HG02943 (cell line): Measurements from ENCODE around the gene NTNG1.

Source experiments
- ATAC-seq: cut with Tn5 transposase; IDR thresholded peaks from one replicate; pipeline ENCODE4 v1.9.1; 2021; ENCODE audit warnings: mild to moderate bottlenecking, low read depth, moderate library complexity; ENCODE audit not compliant: unreplicated experiment

Gene NTNG1

GRCh38 chr1:107315652-107316051 lies 174.8 kb downstream of the NTNG1 start:
- ATAC-seq, result no peak

- ATAC-seq, result no peak
Measured at GRCh38 chr1:107318932-107319331, 178.1 kb downstream of the NTNG1 start.

DNA sequence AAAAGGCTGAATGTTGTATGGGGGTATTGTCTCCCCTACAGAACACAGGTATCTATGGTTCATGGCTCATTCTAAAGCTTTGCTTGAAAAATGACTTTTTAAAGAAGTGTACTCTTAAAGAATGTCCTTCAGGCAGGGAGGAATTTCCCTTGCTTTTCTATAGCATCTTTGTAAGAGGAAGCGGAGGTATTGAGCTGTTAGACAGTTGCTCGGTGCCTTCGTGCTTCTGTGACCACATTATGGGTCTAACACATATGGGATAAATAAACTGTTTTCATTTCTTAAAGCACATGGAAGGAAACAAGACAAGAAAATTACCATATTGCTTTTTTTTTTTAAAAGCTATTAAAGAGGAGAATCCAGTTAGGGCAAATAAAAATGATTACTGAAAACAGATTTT lies 182.9 kb downstream of the NTNG1 start:
- ATAC-seq, result no peak

DNA sequence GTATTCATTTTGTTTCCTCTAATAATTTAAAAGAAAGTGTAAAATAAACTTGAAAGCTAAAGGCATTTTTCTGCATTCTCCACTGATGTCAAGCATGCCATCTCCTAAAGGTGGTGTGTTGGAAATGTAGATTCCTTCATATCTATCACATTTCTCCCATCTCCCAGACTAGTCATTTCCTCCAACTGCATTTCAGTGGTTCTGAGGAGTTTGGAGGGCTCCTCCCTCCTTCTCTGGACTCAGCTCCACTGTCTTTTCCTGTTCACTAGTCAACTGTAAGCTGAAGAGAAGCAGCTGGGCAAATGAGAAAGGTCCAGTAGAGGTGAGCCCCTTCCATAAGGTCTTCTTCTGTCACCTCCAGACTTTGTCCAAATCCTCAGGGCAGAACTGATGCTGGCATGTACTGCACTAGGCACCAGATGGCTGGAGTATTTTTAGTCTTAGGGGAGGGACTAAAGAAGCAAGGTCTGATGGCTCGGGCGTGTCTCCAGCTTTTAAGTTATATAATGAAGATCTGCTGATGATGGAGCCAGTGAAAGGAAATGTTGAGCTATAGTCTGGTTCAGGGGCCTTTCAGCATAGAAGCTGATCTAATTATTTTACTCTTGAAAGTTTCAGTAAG lies 186.1 kb downstream of the NTNG1 start:
- no peak for ATAC-seq

- no peak for ATAC-seq
Measured at GRCh38 chr1:107327446-107327845, 186.6 kb downstream of the NTNG1 start.

- ATAC-seq, result no peak
Measured at GRCh38 chr1:107328087-107328486, 187.2 kb downstream of the NTNG1 start.

DNA sequence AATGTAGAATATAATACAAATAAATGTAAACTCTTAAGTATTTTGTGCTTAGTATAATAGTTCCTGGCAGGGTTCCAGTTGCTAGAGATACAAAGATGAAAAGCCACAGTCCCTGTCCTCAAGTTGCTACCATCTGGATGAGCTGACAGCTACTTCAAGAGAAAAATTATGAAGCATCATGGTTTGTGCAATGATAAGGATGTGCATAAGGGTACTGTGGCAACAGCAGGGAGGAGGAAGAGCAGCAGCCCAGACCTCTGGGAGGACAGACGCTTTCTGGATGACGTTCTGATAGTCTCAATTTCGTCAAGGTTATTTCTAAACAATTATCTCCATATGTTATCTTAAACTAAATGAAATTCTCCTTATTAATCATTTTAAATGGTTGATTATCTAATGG lies 198.9 kb downstream of the NTNG1 start:
- ATAC-seq, result no peak

GRCh38 chr1:107342316-107342715 lies 201.5 kb downstream of the NTNG1 start:
- no peak for ATAC-seq

GRCh38 chr1:107342768-107343167 lies 201.9 kb downstream of the NTNG1 start:
- no peak for ATAC-seq

DNA sequence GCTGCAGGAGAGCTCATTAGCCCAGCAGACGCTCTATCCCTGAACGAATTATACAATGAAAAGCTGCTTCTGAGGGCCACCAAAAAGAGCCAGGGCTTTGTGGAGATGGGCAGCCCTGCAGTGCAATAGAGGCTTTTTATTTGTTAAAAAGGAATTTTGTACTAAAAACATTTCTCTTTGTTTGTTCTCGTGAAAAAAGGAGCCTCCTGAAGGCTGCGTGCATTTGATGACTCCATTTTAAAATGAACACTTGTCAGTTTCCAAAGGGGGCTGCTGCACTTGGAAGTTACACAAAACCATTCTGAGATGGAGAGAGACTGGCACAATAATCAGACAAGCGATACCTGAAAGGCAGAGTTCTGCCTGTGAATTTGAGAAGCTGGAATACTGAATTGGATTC lies 202.8 kb downstream of the NTNG1 start:
- no peak for ATAC-seq

- ATAC-seq, result no peak
Measured at GRCh38 chr1:107344268-107344760, 203.5 kb downstream of the NTNG1 start.

- ATAC-seq, result no peak
Measured at GRCh38 chr1:107344836-107345235, 204.0 kb downstream of the NTNG1 start.

DNA sequence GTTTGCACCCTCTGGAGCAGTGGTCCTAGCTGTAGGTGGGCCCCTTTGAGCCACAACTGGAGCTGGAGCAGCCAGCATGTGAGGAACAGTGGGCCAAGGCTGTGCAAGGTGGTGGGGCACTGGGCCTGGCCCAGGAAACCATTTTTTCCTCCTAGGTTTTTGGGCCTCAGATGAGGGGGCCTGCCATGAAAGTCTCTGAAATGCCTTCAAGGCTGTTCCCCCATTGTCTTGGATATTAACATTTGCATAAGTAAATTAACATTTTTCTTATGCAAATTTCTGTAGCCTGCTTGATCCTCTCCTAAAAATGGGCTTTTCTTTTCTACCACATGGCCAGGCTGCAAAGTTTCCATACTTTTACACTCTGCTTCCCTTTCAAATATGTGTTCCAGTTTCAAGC lies 212.0 kb downstream of the NTNG1 start:
- ATAC-seq, result no peak

GRCh38 chr1:107357376-107357775 lies 216.5 kb downstream of the NTNG1 start:
- no peak for ATAC-seq

DNA sequence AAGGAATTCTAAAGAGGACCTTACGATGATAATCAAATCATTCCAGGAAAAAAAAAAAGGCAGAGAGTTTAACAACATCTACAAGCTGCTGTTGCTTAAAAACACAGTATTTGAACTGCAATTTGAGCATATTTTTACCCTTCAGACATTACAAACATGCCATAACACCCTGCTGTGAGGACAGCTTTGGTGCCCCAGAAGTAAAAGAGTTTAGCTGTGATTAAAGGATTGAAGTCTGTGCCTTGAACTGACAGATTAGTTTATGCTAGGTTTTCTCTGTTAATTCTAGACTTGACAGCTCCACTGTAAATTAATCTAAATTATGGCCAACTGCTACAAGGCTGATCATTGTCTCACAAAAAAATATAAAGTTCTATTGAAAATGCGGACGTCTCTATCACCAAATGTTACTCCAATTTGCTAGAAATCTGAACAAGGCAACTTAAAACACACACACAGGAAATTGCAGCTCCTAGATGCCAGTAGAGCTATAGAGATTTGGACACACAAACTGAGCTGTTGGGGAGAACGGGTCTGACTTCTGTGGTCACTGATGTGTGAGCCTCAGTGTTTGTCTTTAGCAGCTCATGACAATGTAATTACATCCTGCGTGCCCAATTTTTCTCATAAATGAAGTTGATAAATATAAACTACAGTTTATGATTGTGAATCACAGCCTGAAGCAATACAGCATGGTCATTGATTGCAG lies 217.9 kb downstream of the NTNG1 start:
- no peak for ATAC-seq

DNA sequence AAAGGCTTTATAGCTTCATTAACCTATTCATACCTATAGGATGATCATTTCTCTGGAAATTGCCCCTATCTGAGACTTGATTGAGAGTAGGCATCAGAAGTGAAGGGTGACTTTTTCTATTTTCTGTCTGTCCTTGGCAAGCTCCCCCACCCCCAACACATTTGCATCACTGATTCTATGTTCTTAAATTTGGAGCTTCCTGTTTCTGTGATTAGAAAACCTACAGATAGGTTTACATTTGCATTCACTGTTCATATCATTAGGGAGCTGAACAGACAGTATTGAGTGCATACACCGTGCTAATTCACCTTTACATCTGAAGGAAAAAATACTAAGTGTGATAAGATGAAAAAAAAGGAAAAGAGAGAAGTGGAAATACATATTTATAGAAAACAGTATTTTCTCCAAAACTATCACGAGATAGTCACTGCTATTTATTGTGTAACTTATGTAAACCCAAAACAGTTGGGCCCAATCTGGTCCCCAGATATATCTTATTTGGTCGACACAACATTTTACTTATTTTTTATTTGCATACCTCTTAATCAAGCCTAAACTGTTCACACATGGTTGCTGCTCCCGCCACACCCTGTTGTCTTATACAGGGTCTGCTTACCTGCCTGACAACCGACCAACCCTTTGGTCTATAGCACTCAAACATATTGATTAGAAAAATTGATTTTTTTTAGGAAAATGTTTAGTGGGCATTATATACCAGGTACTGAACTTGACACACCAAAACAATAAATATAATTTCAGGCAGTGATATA lies 218.8 kb downstream of the NTNG1 start:
- no peak for ATAC-seq

DNA sequence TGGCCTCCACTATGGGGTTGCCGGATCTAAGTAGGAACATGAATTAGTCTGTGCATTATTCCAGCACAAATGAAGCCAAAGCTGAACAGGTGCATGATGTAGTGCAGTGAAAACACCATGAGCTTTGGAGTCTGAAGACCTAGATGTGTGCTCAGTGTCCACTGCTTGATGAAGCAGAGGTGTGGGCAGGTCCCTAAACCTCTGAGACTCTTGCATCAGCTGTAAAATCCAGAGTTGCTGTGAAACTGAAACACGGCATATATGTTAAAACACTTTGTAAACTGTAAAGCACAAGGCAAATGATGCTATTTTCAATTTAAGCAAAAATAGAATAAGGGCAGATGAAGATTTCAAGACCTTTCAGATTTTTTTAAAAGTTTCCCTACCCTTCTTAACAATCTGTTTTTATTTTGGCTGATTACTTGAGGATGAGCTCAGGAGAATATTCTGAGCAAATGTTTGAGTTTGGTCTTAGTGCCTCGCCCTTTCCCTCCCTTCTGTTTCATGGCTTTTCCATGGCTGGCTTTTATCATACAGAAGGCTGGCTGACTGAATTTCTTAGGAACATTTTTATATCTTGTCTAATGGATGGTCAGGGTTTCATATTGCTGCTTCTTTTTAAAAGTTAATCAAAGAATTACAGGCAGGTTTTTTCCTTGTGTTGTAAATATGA lies 221.8 kb downstream of the NTNG1 start:
- ATAC-seq, result no peak

GRCh38 chr1:107363154-107363553 lies 222.3 kb downstream of the NTNG1 start:
- no peak for ATAC-seq

GRCh38 chr1:107365527-107366240 lies 224.8 kb downstream of the NTNG1 start:
- no peak for ATAC-seq

- ATAC-seq, result no peak
Measured at GRCh38 chr1:107378426-107378825, 237.6 kb downstream of the NTNG1 start.
